GM12865 (cell line): ENCODE measurements around the gene NFATC2.
"Not testable (repeated sequence)": the region's sequence is repeated elsewhere in the genome, so short reads cannot be mapped to it uniquely, and the experiment has no call there.

Source experiments
- DNase-seq: peaks from one replicate; pipeline ENCODE4 v3.0.0; 2010; ENCODE audit warnings: low read depth
- H3K4me3 ChIP-seq: 2 replicates; pipeline ENCODE4 v1.5.1; 2011; ENCODE audit warnings: mild to moderate bottlenecking, low read depth, low read length, control low read depth
- CTCF ChIP-seq: IDR thresholded peaks from 2 replicates; pipeline ENCODE4 v1.5.1; 2011; ENCODE audit warnings: low read length, control low read depth, low read depth, inconsistent platforms; ENCODE audit not compliant: insufficient read depth; ENCODE audit errors: missing control alignments

The NFATC2 gene

GRCh38 chr20:51346686-51347485 lies 195.6 kb downstream of the NFATC2 start:
- TF ChIP-seq CTCF, result no peak
- no peak for DNase-seq
- no peak overlapping the region for H3K4me3 ChIP-seq

- DNase-seq, result no peak
- TF ChIP-seq CTCF, result no peak
- no peak overlapping the region for H3K4me3 ChIP-seq
These were observed 196.9 kb downstream of the NFATC2 start for GRCh38 chr20:51345601-51346101.

- not testable (repeated sequence) for H3K4me3 ChIP-seq, DNase-seq
These were observed 198.7 kb downstream of the NFATC2 start for GRCh38 chr20:51343802-51344201.

DNA sequence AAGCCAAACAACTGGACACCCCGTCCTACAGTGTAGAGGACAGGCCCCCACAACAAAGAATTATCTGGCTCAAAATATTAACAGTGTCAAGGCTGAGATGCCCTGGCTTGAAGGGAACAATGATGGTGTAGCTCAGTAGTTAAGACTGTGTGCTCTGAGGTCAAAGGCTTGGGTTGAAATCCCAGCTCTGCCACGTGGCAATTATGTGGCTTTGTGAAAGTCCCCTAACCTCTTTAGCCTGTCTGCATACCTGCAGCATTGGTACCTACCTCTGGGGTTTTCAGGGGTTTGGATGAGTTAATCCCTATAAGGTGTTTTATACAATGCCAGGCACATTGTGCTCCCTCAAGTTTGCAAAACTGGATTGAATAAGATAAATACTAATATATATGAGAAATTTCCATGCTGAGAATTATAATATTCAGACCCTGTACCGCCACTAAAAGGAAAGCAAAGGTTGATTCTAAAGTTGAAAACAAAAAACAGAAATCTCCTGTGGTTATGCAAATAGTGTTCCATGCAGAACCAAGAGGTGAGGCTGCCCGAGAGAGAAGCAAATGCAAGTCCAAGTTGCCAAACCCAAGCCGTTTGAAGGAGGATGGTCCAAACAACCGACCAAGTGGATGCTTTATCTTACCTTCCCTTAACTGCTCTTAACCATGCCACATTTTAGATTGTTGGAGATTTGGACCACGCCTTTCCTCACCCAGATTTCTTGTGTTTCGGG lies 199.8 kb downstream of the NFATC2 start:
- no peak overlapping the region for H3K4me3 ChIP-seq
- peak; percentile 39 for DNase-seq
- no peak for TF ChIP-seq CTCF

DNA sequence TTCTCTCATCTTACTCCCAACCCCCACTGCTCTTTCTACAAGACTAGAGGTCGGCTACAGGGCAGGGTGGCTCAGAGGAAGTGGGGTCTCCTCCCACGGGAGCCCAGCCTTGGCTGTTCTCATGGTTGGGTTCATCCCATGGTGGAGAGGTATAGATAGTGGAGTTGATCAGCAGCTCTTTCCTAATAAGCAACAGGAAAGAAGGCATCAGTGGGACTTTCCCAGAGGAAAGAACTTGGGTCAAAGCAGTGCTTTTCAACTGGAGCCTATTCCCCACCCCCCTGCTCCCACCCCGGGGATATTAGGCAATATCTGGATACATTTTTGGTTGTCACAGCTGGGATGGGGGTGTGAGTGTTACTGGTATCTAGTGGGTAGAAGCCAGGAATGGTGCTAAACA lies 200.9 kb downstream of the NFATC2 start:
- H3K4me3 ChIP-seq, result no peak overlapping the region
- no peak for TF ChIP-seq CTCF
- DNase-seq, result no peak

GRCh38 chr20:51340451-51340840 lies 202.1 kb downstream of the NFATC2 start:
- no peak overlapping the region for H3K4me3 ChIP-seq
- DNase-seq, result peak; percentile 26
- no peak for TF ChIP-seq CTCF

DNA sequence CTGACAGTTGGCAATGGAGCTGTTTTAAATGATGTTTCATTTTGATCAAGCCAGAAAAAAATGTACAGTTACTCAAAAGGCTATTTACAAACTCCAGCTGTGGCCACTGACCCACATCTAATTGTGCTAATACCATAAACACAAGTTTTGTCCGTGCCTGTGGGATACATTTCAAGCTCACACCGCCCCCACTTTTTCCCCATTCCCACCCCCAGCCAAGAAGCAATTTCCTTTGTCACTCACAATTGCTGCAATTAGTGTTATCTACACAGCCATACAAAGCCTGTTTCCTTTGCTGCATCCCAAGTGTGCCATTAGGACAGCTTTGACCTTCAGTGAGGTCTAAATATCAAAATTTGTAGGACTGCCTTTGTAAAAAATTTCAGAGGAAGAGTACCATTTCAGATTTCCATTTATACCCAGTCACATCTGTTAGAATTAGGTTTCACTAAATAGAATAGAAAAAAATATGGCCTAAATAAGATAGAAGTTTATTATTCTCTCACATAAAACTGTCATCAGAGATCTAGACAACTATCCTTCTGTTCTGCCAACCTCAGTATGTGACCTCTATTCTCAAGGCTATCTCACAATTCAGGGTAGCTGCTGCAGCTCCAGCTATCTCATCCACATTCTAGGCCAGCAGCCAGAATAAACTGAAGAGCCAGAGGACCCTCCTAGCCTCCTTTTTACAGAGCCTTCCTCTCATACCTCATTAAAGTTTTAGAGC lies 202.6 kb downstream of the NFATC2 start:
- no peak overlapping the region for H3K4me3 ChIP-seq
- no peak for DNase-seq
- no peak for TF ChIP-seq CTCF
